ENCODE data around the gene PIK3R4.

DNA sequence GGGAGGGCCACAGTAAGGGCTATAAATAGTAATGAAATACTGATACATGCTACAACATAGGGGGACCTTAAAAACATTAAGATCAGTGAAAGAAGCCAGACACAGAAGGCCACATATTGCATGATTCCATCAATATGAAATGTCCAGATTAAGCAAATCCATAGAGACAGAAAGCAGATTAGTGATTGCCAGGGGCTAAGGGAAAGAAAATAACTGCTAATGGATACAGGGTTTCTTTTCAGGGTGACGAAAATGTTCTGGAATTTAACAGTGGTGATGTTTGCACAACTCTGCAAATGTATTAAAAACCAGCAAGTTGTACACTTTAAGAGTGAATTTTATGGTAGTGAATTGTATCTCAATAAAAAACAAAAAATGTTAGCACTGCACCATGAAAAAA lies 37.0 kb downstream of the PIK3R4 start:
- TF ChIP-seq, protein P1, sequence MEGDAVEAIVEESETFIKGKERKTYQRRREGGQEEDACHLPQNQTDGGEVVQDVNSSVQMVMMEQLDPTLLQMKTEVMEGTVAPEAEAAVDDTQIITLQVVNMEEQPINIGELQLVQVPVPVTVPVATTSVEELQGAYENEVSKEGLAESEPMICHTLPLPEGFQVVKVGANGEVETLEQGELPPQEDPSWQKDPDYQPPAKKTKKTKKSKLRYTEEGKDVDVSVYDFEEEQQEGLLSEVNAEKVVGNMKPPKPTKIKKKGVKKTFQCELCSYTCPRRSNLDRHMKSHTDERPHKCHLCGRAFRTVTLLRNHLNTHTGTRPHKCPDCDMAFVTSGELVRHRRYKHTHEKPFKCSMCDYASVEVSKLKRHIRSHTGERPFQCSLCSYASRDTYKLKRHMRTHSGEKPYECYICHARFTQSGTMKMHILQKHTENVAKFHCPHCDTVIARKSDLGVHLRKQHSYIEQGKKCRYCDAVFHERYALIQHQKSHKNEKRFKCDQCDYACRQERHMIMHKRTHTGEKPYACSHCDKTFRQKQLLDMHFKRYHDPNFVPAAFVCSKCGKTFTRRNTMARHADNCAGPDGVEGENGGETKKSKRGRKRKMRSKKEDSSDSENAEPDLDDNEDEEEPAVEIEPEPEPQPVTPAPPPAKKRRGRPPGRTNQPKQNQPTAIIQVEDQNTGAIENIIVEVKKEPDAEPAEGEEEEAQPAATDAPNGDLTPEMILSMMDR (conservative IDR thresholded peaks at IDR 0.05; ENCODE audit: low read length): no peak
- TF ChIP-seq EZH2phosphoT487 (IDR thresholded peaks at IDR 0.05; ENCODE audit: borderline replicate concordance): no peak
